Activated naive CD4-positive, alpha-beta T cell treated with anti-CD3 and anti-CD28 coated beads, Interleukin-2, amount 10 ng/mL, durations not matched to agents 7 days and 5 days (primary cell): Measurements from ENCODE around the gene NSG1.
A peak's percentile ranks its signal among the peaks of the same experiment; 100 is the strongest.

ENCODE experiments used
- CTCF ChIA-PET: fragments of 350-600 bp; sonication (Branson Sonifier 250); formaldehyde crosslinking; loops from one replicate; lab custom pipeline; 2021; ENCODE audit warnings: antibody characterized with exemption; lab: Charles Lee
- DNase-seq: peaks from one replicate; pipeline ENCODE4 v3.0.0-alpha.2; 2020
- H3K27ac Mint-ChIP-seq: one replicate; pipeline ENCODE4 v1.8.0; 2021; ENCODE audit warnings: mild to moderate bottlenecking, moderate library complexity, mixed read lengths
- H3K27me3 Mint-ChIP-seq: one replicate; pipeline ENCODE4 v1.8.0; 2021; ENCODE audit warnings: mild to moderate bottlenecking, mixed read lengths
- H3K36me3 Mint-ChIP-seq: one replicate; pipeline ENCODE4 v1.8.0; 2021; ENCODE audit warnings: mixed read lengths
- H3K4me1 Mint-ChIP-seq: one replicate; pipeline ENCODE4 v1.8.0; 2021; ENCODE audit warnings: mixed read lengths
- H3K4me3 Mint-ChIP-seq: one replicate; pipeline ENCODE4 v1.8.0; 2021; ENCODE audit warnings: mild to moderate bottlenecking, moderate library complexity, mixed read lengths
- H3K9me3 Mint-ChIP-seq: one replicate; pipeline ENCODE4 v1.8.0; 2021; ENCODE audit warnings: mixed read lengths

NSG1 gene

DNA sequence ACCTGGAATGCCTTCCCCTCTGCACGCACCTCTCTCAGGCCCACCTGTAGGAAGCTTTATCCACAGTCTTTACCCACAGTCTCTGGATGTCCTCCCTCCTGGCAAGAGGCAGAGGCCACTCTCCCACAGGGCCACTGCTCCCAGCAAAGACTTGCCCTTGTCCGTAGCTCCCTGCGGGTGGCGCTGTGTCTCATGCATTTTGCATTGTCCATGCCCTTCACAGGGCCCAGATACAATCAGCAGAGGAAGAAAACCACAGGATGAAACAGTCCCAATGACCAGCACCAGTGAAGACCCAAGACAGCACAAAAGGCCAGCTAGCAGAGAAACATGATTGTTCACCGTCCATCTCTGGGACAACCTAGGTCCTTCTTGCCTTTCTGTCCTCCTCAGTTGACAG lies 2.1 kb upstream of the NSG1 start:
- CTCF ChIA-PET, result interaction anchor here (0.7 to 3.2 kb wide), 13 partner anchors 10 to 173 kb away, joined by 3 to 17 read pairs (median 4); no protein-coding TSS in a partner anchor

GRCh38 chr4:4385729-4386295 lies 1.1 kb upstream of the NSG1 start:
- Mint-ChIP-seq H3K27me3 (peaks cover 96% of the 10 kb centered on the region), H3K27ac (no peak overlapping the region), H3K9me3 (no peaks in the 10 kb centered on the region), H3K4me3 (peak overlapping the region; percentile 79), H3K36me3 (no peaks in the 10 kb centered on the region), H3K4me1 (peaks cover 17% of the 10 kb centered on the region)
- DNase-seq, result no peak
- CTCF ChIA-PET, result no interaction called here

More for the DNA sequence above, 2.1 kb upstream of the NSG1 start:
- Mint-ChIP-seq H3K27me3 (peaks cover 96% of the 10 kb centered on the region), H3K4me1 (peaks cover 17% of the 10 kb centered on the region), H3K9me3 (no peaks in the 10 kb centered on the region), H3K36me3 (no peaks in the 10 kb centered on the region), H3K4me3 (peak overlapping the region; percentile 40), H3K27ac (no peak overlapping the region)
- DNase-seq, result peak; percentile 41

DNA sequence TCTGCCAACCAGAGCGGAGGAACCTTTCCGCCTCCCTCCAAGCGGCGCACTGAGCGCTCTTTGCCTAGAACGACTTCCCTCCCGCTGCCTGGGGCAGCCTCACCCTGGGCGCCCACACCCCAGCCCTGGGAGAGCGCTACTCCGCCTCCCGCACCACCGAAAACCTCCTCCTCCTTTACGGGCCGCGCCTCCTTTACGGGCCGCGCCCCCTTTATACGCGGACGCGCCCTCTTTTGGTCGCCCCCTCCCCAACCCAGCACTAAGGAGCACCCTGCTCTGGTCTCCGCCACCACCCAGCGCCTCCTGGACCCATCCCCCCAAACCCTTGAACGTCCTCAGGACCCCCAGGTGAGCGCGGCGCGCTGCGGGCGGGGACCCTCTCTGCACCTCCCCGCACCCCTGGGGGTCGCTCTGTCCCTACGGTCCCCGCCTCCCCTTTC lies 586 bp upstream of the NSG1 start:
- Mint-ChIP-seq H3K27me3 (peaks cover 91% of the 10 kb centered on the region), H3K4me1 (peaks cover 17% of the 10 kb centered on the region), H3K9me3 (no peaks in the 10 kb centered on the region), H3K4me3 (peak overlapping the region; percentile 79), H3K27ac (no peak overlapping the region), H3K36me3 (no peaks in the 10 kb centered on the region)
- peak; percentile 64 for DNase-seq
- CTCF ChIA-PET, result no interaction called here

DNA sequence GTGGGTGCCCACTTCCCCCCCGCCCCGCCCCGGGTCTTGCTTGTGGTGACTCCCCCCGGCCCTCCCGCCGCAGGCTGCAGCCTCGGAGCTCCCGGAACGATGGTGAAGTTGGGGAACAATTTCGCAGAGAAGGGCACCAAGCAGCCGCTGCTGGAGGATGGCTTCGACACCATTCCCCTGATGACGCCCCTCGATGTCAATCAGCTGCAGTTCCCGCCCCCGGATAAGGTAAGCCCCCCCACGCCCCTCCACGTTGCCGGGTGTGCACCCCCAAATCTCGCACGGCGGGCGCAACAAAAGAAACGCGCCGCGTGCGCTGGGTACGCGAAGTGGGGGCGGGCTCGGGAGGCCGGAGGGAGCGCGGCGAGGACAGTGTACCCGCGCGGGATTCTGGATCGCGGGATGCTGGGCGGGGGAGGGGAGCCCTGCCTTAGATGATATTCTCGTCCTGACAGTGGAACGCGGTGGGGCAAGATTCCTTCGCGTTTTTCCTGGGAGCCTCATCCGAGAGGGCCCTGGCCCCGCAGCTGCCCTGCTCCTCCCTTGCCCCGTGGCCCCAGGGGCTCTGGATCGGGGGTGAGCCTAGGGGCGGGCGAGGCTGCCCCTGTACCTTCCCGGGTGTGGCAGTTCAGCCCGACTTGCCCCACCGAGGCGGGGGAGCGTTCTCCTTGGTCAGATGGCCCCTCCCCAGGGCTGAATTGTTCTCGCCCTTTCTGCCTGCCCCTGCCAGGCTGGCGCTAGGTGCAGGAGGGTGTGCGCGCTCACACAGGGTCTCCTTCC lies 819 bp downstream of the NSG1 start:
- Mint-ChIP-seq H3K27me3 (peaks cover 77% of the 10 kb centered on the region), H3K4me3 (peak overlapping the region; percentile 67), H3K36me3 (no peaks in the 10 kb centered on the region), H3K4me1 (peaks cover 17% of the 10 kb centered on the region), H3K27ac (no peak overlapping the region), H3K9me3 (no peaks in the 10 kb centered on the region)
- CTCF ChIA-PET, result no interaction called here
- DNase-seq, result peak; percentile 42

DNA sequence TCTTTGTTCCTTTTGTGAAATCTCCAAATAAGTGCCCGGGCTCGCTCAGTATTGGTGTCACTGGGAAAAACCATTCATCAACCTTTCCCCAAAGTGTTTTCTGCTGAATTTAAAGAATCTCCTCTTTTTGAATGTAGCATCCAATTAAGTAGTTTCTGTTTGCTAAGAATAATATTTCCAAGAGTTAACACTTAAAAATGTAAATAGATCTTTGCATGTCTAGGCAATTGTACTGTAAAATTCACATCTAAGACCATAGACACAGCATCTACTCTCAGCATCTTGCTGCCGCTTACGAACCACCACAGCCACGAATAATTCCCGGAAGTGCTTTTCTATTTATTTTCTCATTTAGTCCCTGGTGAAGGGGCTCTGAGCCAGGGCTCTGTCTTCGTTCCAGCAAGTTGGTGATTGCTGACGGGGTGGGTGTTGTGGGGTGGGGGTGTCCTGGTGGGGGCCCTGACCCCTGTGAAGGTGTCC lies 1.4 kb downstream of the NSG1 start:
- H3K27me3 Mint-ChIP-seq, result peaks cover 74% of the 10 kb centered on the region
- H3K9me3 Mint-ChIP-seq, result no peaks in the 10 kb centered on the region
- H3K36me3 Mint-ChIP-seq, result no peaks in the 10 kb centered on the region
- no peak for DNase-seq
- H3K4me1 Mint-ChIP-seq, result peaks cover 17% of the 10 kb centered on the region
- CTCF ChIA-PET, result no interaction called here
- peak overlapping the region; percentile 67 for H3K4me3 Mint-ChIP-seq
- no peak overlapping the region for H3K27ac Mint-ChIP-seq

GRCh38 chr4:4388836-4389575 lies 2.1 kb downstream of the NSG1 start:
- peaks cover 17% of the 10 kb centered on the region for H3K4me1 Mint-ChIP-seq
- no peaks in the 10 kb centered on the region for H3K36me3 Mint-ChIP-seq
- H3K27me3 Mint-ChIP-seq, result peaks cover 71% of the 10 kb centered on the region
- CTCF ChIA-PET, result no interaction called here
- no peaks in the 10 kb centered on the region for H3K9me3 Mint-ChIP-seq
- peak overlapping the region; percentile 67 for H3K4me3 Mint-ChIP-seq
- no peak for DNase-seq
- H3K27ac Mint-ChIP-seq, result no peak overlapping the region

DNA sequence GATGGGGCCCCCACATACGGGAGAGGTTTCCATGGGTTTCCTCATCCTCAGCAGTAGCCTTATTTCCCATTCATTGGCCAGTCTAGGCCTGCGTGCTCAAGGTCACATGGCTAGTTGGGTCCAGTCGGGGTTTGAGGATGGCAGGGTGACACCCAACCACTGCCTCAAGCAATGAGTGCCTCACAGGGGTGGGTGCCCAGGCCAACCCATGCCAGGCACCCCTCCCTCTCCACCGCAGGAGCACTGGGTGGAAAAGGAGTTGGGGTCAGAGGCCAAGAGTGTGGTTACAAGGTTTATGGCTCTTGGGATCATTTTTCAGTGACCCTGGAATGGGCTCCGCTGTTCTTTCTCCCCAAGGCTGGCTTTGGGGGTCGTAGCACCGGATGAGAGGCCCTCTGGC lies 3.1 kb downstream of the NSG1 start:
- Mint-ChIP-seq H3K27me3 (peaks cover 60% of the 10 kb centered on the region), H3K4me3 (no peak overlapping the region), H3K9me3 (no peaks in the 10 kb centered on the region), H3K36me3 (no peaks in the 10 kb centered on the region), H3K27ac (no peak overlapping the region), H3K4me1 (peaks cover 14% of the 10 kb centered on the region)
- CTCF ChIA-PET, result no interaction called here
- no peak for DNase-seq

DNA sequence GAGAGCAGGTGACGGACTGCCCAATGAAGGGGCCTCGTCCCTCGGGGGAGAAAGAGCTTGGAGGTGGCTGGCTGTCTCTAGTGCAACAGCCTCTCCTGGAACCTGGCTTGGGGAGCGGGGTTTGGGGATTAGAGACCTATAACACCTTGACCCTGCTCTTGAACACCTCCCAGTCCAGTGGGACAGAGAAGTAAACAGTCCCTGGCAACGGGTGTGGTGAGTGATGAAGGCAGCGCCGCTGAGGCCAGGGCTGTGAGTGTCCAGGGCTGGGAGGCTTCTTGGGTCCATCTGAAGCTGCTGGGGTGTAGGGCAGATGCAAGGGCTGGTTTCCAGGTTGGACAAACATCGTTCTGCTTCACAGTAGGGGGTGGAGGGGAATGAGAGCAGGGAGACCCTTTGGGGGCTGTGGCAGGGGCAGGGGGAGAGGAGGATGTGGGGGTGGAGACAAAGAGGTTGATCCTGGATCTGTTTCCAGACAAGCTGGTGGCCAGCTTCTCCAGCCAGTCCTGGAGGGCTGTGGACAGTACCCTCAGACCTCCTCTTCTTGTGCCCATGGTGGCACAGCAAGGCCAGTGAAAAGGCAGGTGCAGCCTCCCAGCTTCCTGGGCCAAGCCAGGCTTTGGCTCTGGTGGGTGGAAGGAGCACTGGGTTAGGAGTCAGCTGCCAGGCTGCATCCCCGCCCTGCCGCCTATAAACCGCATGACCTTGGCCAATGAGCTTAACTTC lies 3.8 kb downstream of the NSG1 start:
- Mint-ChIP-seq H3K27me3 (peaks cover 54% of the 10 kb centered on the region), H3K4me1 (peaks cover 13% of the 10 kb centered on the region), H3K9me3 (no peaks in the 10 kb centered on the region), H3K27ac (no peak overlapping the region), H3K36me3 (no peaks in the 10 kb centered on the region), H3K4me3 (no peak overlapping the region)
- DNase-seq, result no peak
- CTCF ChIA-PET, result interaction anchor here (1.6 kb wide), 1 partner anchor 9 kb away, joined by 3 read pairs; no protein-coding TSS in a partner anchor

DNA sequence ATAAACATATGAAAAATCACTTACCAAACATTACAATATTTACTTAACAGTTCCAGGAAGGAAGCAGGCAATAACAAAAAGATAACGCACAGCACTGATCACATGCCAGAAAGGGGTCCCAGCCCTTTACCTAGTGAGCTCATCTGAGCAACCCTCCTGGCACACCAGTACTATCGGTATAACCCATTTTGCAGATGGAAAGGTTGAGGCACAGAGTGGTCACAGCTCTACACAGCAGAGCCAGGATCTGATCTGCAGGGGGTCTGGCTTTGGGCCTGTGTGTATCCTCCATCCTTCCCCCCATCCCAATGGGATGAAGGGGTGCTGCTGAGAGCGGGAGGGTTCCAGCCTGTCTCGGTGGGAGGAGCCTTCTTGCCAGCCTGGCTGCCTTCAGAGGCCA lies 5.0 kb downstream of the NSG1 start:
- Mint-ChIP-seq H3K9me3 (no peaks in the 10 kb centered on the region), H3K27ac (no peak overlapping the region), H3K4me3 (no peak overlapping the region), H3K36me3 (no peaks in the 10 kb centered on the region), H3K4me1 (peaks cover 7% of the 10 kb centered on the region), H3K27me3 (peaks cover 48% of the 10 kb centered on the region)
- CTCF ChIA-PET, result interaction anchor here (1.6 kb wide), 1 partner anchor 10 kb away, joined by 3 read pairs; no protein-coding TSS in a partner anchor
- no peak for DNase-seq

GRCh38 chr4:4392501-4393183 lies 5.7 kb downstream of the NSG1 start:
- Mint-ChIP-seq H3K27me3 (peaks cover 44% of the 10 kb centered on the region), H3K4me1 (peaks cover 7% of the 10 kb centered on the region), H3K4me3 (no peak overlapping the region), H3K27ac (no peak overlapping the region), H3K9me3 (no peaks in the 10 kb centered on the region), H3K36me3 (no peaks in the 10 kb centered on the region)
- no peak for DNase-seq
- CTCF ChIA-PET, result no interaction called here

DNA sequence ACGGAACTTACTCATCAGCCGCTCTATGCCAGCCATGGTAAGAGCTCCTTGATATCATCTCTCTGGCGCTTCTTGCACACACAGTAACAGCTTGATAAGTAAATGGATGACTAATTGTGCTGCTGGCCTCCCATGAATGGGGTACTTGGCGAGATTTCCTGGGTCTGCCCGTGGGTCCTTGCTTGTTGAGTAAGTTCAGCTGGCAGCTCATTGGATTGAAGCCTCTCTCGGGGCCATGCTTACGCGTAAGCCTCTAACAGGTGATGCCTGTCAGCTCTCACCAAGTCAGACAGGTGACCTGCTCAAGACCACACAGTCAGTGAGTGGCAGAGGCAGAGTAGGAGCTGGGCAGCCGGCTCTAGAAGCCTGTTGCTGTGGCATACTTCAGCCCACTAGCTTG lies 7.7 kb downstream of the NSG1 start:
- Mint-ChIP-seq H3K36me3 (no peaks in the 10 kb centered on the region), H3K9me3 (peaks cover 4% of the 10 kb centered on the region), H3K4me1 (no peaks in the 10 kb centered on the region), H3K4me3 (no peak overlapping the region), H3K27ac (no peak overlapping the region), H3K27me3 (peaks cover 23% of the 10 kb centered on the region)
- CTCF ChIA-PET, result interaction anchor here (1.6 to 1.8 kb wide), 2 partner anchors 10 to 36 kb away, joined by 5 read pairs; no protein-coding TSS in a partner anchor
- DNase-seq, result no peak

DNA sequence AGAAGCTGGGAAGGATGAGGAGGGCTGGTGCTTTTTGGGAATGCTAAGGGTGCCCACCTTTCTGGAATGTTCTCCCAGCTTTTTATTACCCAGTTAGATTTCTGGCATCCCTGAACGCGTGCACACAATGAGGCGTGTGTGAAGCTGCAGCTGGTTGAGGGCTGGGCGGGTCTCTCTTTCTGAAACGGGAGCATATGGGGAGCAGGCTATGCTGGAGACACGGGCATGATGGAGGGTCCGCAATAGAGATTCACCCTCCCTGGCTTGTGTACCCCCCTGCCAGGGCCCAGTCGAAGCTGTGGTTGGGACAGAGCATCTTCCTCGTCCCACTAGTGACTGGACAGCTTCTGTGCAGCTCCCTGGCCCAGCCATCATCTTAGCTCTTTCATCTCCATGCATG lies 8.5 kb downstream of the NSG1 start:
- H3K36me3 Mint-ChIP-seq, result no peaks in the 10 kb centered on the region
- DNase-seq, result no peak
- H3K27ac Mint-ChIP-seq, result no peak overlapping the region
- CTCF ChIA-PET, result interaction anchor here (1.6 to 1.8 kb wide), 2 partner anchors 11 to 35 kb away, joined by 5 read pairs; no protein-coding TSS in a partner anchor
- H3K4me3 Mint-ChIP-seq, result no peak overlapping the region
- H3K4me1 Mint-ChIP-seq, result no peaks in the 10 kb centered on the region
- peaks cover 17% of the 10 kb centered on the region for H3K27me3 Mint-ChIP-seq
- peaks cover 4% of the 10 kb centered on the region for H3K9me3 Mint-ChIP-seq
